Measurements from ENCODE around the gene UPF3A. TPM values are rescaled to one million over a fixed set of nuclear protein-coding genes. Genes with fewer than 3 reads are reported as not detected.

UPF3A gene
- total and polyA plus RNA-seq, 9 of the 15 experiments (the other 6 are each of a cell fraction or from before 2014, with no cell fraction given): 15.6 to 76.5 (median 40.9) TPM

DNA sequence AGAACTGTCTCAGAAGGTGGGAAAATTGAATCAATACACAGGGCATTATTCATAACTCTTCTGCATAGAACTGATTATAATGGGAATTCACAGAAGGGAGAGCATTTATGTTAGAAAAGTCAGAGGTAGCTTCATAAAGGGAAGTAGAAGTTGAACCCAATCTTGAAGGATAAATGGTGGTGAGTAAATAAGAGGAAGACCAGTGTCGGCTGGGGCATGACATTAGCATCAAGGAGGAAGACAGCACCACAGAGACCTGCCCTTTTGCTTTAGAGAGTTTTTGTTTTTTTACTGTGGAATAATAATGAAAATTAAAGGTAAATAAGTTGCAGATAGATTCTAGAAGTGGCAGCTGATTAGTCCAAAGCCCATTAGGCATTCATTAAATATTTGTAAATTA, 24.9 kb upstream of the UPF3A start:
- Histone ChIP-seq H3K4me3 (no peak overlapping the region), H2AFZ (ENCODE audit: low read depth, low read length) (no peak overlapping the region), H3K4me1 (replicated peaks in 1 of 2; ENCODE audit: control insufficient read depth in 2 of 2, insufficient read depth in 2 of 2, low read length in 2 of 2) (peaks cover 0 to 2% of the 10 kb centered on the region in 2 experiments; a peak in 2 of 5 replicates), H3K9me3 (replicated peaks; ENCODE audit: control insufficient read depth, insufficient read depth, low read depth, low read length) (no peaks in the 10 kb centered on the region), H3K79me2 (ENCODE audit: control insufficient read depth, insufficient read depth, low read length) (peaks cover 2% of the 10 kb centered on the region; the same call in 1 of the 3 replicates), H3K27me3 (ENCODE audit: control insufficient read depth in 2 of 2, insufficient read depth in 2 of 2, low read length in 2 of 2) (no peaks in the 10 kb centered on the region), H3K9ac (ENCODE audit: insufficient read depth in 1 of 2, low read depth in 2 of 2, low read length in 2 of 2) (no peak overlapping the region), H3K27ac (ENCODE audit: extremely low read depth, low read depth, low read length) (no peak overlapping the region), H4K20me1 (replicated peaks; ENCODE audit: control insufficient read depth, insufficient read depth, low read length) (no peaks in the 10 kb centered on the region), H3K36me3 (ENCODE audit: control insufficient read depth, insufficient read depth, low read length) (peaks cover 90% of the 10 kb centered on the region), H3K9me1 (ENCODE audit: control insufficient read depth, insufficient read depth, low read length) (no peaks in the 10 kb centered on the region), H3K4me2 (ENCODE audit: insufficient read depth, low read length) (no peak overlapping the region)
- POLR2A ChIA-PET: no interaction called here
- DNase-seq (ENCODE audit: extremely low read depth in 1 of 4, low spot score in 3 of 4) (no peak), FAIRE-seq (no peak), ATAC-seq (no peak)
- TF ChIP-seq, protein P1, sequence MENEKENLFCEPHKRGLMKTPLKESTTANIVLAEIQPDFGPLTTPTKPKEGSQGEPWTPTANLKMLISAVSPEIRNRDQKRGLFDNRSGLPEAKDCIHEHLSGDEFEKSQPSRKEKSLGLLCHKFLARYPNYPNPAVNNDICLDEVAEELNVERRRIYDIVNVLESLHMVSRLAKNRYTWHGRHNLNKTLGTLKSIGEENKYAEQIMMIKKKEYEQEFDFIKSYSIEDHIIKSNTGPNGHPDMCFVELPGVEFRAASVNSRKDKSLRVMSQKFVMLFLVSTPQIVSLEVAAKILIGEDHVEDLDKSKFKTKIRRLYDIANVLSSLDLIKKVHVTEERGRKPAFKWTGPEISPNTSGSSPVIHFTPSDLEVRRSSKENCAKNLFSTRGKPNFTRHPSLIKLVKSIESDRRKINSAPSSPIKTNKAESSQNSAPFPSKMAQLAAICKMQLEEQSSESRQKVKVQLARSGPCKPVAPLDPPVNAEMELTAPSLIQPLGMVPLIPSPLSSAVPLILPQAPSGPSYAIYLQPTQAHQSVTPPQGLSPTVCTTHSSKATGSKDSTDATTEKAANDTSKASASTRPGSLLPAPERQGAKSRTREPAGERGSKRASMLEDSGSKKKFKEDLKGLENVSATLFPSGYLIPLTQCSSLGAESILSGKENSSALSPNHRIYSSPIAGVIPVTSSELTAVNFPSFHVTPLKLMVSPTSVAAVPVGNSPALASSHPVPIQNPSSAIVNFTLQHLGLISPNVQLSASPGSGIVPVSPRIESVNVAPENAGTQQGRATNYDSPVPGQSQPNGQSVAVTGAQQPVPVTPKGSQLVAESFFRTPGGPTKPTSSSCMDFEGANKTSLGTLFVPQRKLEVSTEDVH (IDR thresholded peaks at IDR 0.05; ENCODE audit: low read depth, partially characterized antibody): no peak
- TF ChIP-seq ZNF436 (CRISPR knock-in tag; IDR thresholded peaks at IDR 0.05) (no peak), MIER1 (IDR thresholded peaks at IDR 0.05; ENCODE audit: low read depth) (no peak), BCOR (IDR thresholded peaks at IDR 0.05) (no peak)
- TF ChIP-seq, protein P2, sequence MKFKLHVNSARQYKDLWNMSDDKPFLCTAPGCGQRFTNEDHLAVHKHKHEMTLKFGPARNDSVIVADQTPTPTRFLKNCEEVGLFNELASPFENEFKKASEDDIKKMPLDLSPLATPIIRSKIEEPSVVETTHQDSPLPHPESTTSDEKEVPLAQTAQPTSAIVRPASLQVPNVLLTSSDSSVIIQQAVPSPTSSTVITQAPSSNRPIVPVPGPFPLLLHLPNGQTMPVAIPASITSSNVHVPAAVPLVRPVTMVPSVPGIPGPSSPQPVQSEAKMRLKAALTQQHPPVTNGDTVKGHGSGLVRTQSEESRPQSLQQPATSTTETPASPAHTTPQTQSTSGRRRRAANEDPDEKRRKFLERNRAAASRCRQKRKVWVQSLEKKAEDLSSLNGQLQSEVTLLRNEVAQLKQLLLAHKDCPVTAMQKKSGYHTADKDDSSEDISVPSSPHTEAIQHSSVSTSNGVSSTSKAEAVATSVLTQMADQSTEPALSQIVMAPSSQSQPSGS (CRISPR knock-in tag; IDR thresholded peaks at IDR 0.05): no peak
- TF ChIP-seq, protein P3, sequence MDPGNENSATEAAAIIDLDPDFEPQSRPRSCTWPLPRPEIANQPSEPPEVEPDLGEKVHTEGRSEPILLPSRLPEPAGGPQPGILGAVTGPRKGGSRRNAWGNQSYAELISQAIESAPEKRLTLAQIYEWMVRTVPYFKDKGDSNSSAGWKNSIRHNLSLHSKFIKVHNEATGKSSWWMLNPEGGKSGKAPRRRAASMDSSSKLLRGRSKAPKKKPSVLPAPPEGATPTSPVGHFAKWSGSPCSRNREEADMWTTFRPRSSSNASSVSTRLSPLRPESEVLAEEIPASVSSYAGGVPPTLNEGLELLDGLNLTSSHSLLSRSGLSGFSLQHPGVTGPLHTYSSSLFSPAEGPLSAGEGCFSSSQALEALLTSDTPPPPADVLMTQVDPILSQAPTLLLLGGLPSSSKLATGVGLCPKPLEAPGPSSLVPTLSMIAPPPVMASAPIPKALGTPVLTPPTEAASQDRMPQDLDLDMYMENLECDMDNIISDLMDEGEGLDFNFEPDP (CRISPR knock-in tag; IDR thresholded peaks at IDR 0.05): no peak
- TF ChIP-seq, protein P4, sequence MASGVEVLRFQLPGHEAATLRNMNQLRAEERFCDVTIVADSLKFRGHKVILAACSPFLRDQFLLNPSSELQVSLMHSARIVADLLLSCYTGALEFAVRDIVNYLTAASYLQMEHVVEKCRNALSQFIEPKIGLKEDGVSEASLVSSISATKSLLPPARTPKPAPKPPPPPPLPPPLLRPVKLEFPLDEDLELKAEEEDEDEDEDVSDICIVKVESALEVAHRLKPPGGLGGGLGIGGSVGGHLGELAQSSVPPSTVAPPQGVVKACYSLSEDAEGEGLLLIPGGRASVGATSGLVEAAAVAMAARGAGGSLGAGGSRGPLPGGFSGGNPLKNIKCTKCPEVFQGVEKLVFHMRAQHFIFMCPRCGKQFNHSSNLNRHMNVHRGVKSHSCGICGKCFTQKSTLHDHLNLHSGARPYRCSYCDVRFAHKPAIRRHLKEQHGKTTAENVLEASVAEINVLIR (CRISPR knock-in tag; IDR thresholded peaks at IDR 0.05): no peak
- intact Hi-C loops (cut with micrococcal nuclease): no loop called here
- CTCF ChIA-PET (ENCODE audit: low intra/inter-chr PET ratio): no interaction called here
- in situ Hi-C loops (cut with MboI): no loop called here
- no TSS peak for BruUV-seq (replicated peaks)
- WGBS (ENCODE audit: insufficient coverage, low coverage, missing lambda C conversion rate): 75% methylated on average over 1 of the region's 1 CpG

Measured in K562 (cell line).